Effector memory CD8-positive, alpha-beta T cell (primary cell): Measurements from ENCODE around the gene PTPRM.

Source experiments
- ATAC-seq: fragments of 150-1000 bp; cut with Tn5 transposase; replicated peaks from 2 replicates; pipeline ENCODE4 v1.10.0; 2021; ENCODE audit warnings: mild to moderate bottlenecking, moderate library complexity
- DNase-seq, 3 experiments: peaks; one replicate each; pipeline ENCODE4 v3.0.0; 2021
- H3K27ac Mint-ChIP-seq, 2 donors: one replicate each; pipeline ENCODE4 v1.8.0; 2022; ENCODE audit warnings: mild to moderate bottlenecking in 2 of 2, mixed read lengths in 2 of 2, moderate library complexity in 2 of 2
- H3K27me3 Mint-ChIP-seq, 2 donors: one replicate each; pipeline ENCODE4 v1.8.0; 2022; ENCODE audit warnings: mixed read lengths in 2 of 2
- H3K36me3 Mint-ChIP-seq: one replicate; pipeline ENCODE4 v1.8.0; 2022; ENCODE audit warnings: mild to moderate bottlenecking, moderate library complexity, mixed read lengths; ENCODE audit not compliant: insufficient read depth
- H3K4me1 Mint-ChIP-seq, 2 donors: one replicate each; pipeline ENCODE4 v1.8.0; 2022; ENCODE audit warnings: low read depth in 2 of 2, mixed read lengths in 2 of 2
- H3K4me3 Mint-ChIP-seq, 2 donors: one replicate each; pipeline ENCODE4 v1.8.0; 2022; ENCODE audit warnings: mild to moderate bottlenecking in 2 of 2, mixed read lengths in 2 of 2, moderate library complexity in 2 of 2
- H3K9me3 Mint-ChIP-seq, 2 donors: one replicate each; pipeline ENCODE4 v1.8.0; 2022; ENCODE audit warnings: mixed read lengths in 2 of 2

PTPRM gene

GRCh38 chr18:8073167-8073566 lies 506.1 kb downstream of the PTPRM start:
- peaks cover 0 to 5% of the 10 kb centered on the region in 2 donors for H3K4me1 Mint-ChIP-seq
- H3K27ac Mint-ChIP-seq, result no peak overlapping the region
- no peaks in the 10 kb centered on the region for H3K36me3 Mint-ChIP-seq
- ATAC-seq (no peak), DNase-seq (no peak)
- H3K9me3 Mint-ChIP-seq, result no peaks in the 10 kb centered on the region
- H3K27me3 Mint-ChIP-seq, result no peaks in the 10 kb centered on the region
- H3K4me3 Mint-ChIP-seq, result no peak overlapping the region

GRCh38 chr18:8080092-8080491 lies 513.0 kb downstream of the PTPRM start:
- DNase-seq (no peak), ATAC-seq (no peak)
- Mint-ChIP-seq H3K27ac (no peak overlapping the region), H3K9me3 (peaks cover 2 to 16% of the 10 kb centered on the region in 2 donors), H3K4me3 (no peak overlapping the region), H3K27me3 (no peaks in the 10 kb centered on the region), H3K36me3 (no peaks in the 10 kb centered on the region), H3K4me1 (no peaks in the 10 kb centered on the region)

GRCh38 chr18:8081267-8081666 lies 514.2 kb downstream of the PTPRM start:
- Mint-ChIP-seq H3K4me3 (no peak overlapping the region), H3K27me3 (no peaks in the 10 kb centered on the region)
- ATAC-seq, result no peak

GRCh38 chr18:8081872-8082553 lies 514.9 kb downstream of the PTPRM start:
- peaks cover 2 to 16% of the 10 kb centered on the region in 2 donors for H3K9me3 Mint-ChIP-seq
- no peaks in the 10 kb centered on the region for H3K4me1 Mint-ChIP-seq
- no peak for DNase-seq
- H3K36me3 Mint-ChIP-seq, result peaks cover 9% of the 10 kb centered on the region
- H3K4me3 Mint-ChIP-seq, result no peak overlapping the region
- H3K27ac Mint-ChIP-seq, result no peak overlapping the region
- no peaks in the 10 kb centered on the region for H3K27me3 Mint-ChIP-seq
- ATAC-seq, result no peak

More at GRCh38 chr18:8081267-8081666, 514.2 kb downstream of the PTPRM start:
- Mint-ChIP-seq H3K4me1 (no peaks in the 10 kb centered on the region), H3K9me3 (peaks cover 2 to 16% of the 10 kb centered on the region in 2 donors), H3K36me3 (peaks cover 5% of the 10 kb centered on the region), H3K27ac (no peak overlapping the region)
- no peak for DNase-seq

GRCh38 chr18:8084160-8084559 lies 517.0 kb downstream of the PTPRM start:
- H3K9me3 Mint-ChIP-seq, result peaks cover 2 to 16% of the 10 kb centered on the region in 2 donors
- no peaks in the 10 kb centered on the region for H3K27me3 Mint-ChIP-seq
- ATAC-seq (no peak), DNase-seq (no peak)
- no peak overlapping the region for H3K27ac Mint-ChIP-seq
- H3K36me3 Mint-ChIP-seq, result peaks cover 9% of the 10 kb centered on the region
- H3K4me1 Mint-ChIP-seq, result no peaks in the 10 kb centered on the region
- no peak overlapping the region for H3K4me3 Mint-ChIP-seq

GRCh38 chr18:8088626-8089025 lies 521.5 kb downstream of the PTPRM start:
- Mint-ChIP-seq H3K4me3 (no peak overlapping the region), H3K9me3 (peaks cover 0 to 1% of the 10 kb centered on the region in 2 donors), H3K4me1 (no peaks in the 10 kb centered on the region), H3K27me3 (no peaks in the 10 kb centered on the region), H3K36me3 (peaks cover 15% of the 10 kb centered on the region), H3K27ac (no peak overlapping the region)
- DNase-seq, result no peak
- ATAC-seq, result no peak

GRCh38 chr18:8091035-8091434 lies 523.9 kb downstream of the PTPRM start:
- peaks cover 0 to 6% of the 10 kb centered on the region in 2 donors for H3K4me1 Mint-ChIP-seq
- no peak for DNase-seq
- no peak for ATAC-seq
- H3K27me3 Mint-ChIP-seq, result no peaks in the 10 kb centered on the region
- H3K27ac Mint-ChIP-seq, result no peak overlapping the region
- H3K36me3 Mint-ChIP-seq, result peaks cover 13% of the 10 kb centered on the region
- peaks cover 0 to 7% of the 10 kb centered on the region in 2 donors for H3K9me3 Mint-ChIP-seq
- no peak overlapping the region for H3K4me3 Mint-ChIP-seq

GRCh38 chr18:8095947-8096570 lies 528.9 kb downstream of the PTPRM start:
- H3K4me1 Mint-ChIP-seq, result peaks cover 2 to 6% of the 10 kb centered on the region in 2 donors
- no peaks in the 10 kb centered on the region for H3K27me3 Mint-ChIP-seq
- ATAC-seq (no peak), DNase-seq (no peak)
- H3K4me3 Mint-ChIP-seq, result no peak overlapping the region
- H3K36me3 Mint-ChIP-seq, result peaks cover 4% of the 10 kb centered on the region
- H3K27ac Mint-ChIP-seq, result no peak overlapping the region
- H3K9me3 Mint-ChIP-seq, result peaks cover 2 to 7% of the 10 kb centered on the region in 2 donors

GRCh38 chr18:8097399-8097798 lies 530.3 kb downstream of the PTPRM start:
- peaks cover 2 to 9% of the 10 kb centered on the region in 2 donors for H3K9me3 Mint-ChIP-seq
- ATAC-seq (no peak), DNase-seq (no peak)
- peaks cover 4% of the 10 kb centered on the region for H3K36me3 Mint-ChIP-seq
- H3K4me1 Mint-ChIP-seq, result peaks cover 2 to 6% of the 10 kb centered on the region in 2 donors
- H3K27me3 Mint-ChIP-seq, result no peaks in the 10 kb centered on the region
- no peak overlapping the region for H3K4me3 Mint-ChIP-seq
- no peak overlapping the region for H3K27ac Mint-ChIP-seq

- Mint-ChIP-seq H3K9me3 (peaks cover 2 to 13% of the 10 kb centered on the region in 2 donors), H3K36me3 (no peaks in the 10 kb centered on the region), H3K4me1 (peaks cover 2 to 6% of the 10 kb centered on the region in 2 donors), H3K27ac (no peak overlapping the region), H3K27me3 (no peaks in the 10 kb centered on the region), H3K4me3 (no peak overlapping the region)
- no peak for ATAC-seq
- no peak for DNase-seq
These were observed 530.8 kb downstream of the PTPRM start for GRCh38 chr18:8097927-8098326.

- H3K27me3 Mint-ChIP-seq, result no peaks in the 10 kb centered on the region
- ATAC-seq, result no peak
- H3K27ac Mint-ChIP-seq, result no peak overlapping the region
- H3K4me3 Mint-ChIP-seq, result no peak overlapping the region
- DNase-seq, result no peak
- H3K4me1 Mint-ChIP-seq, result peaks cover 0 to 11% of the 10 kb centered on the region in 2 donors
- no peaks in the 10 kb centered on the region for H3K36me3 Mint-ChIP-seq
- H3K9me3 Mint-ChIP-seq, result peaks cover 0 to 6% of the 10 kb centered on the region in 2 donors
These were observed 539.5 kb downstream of the PTPRM start for GRCh38 chr18:8106603-8107002.

- Mint-ChIP-seq H3K4me3 (no peak overlapping the region), H3K36me3 (no peaks in the 10 kb centered on the region), H3K9me3 (peaks cover 0 to 3% of the 10 kb centered on the region in 2 donors), H3K27me3 (no peaks in the 10 kb centered on the region), H3K4me1 (peaks cover 0 to 11% of the 10 kb centered on the region in 2 donors), H3K27ac (no peak overlapping the region)
- DNase-seq (no peak), ATAC-seq (no peak)
These were observed 540.3 kb downstream of the PTPRM start for GRCh38 chr18:8107426-8107825.

- Mint-ChIP-seq H3K27ac (no peak overlapping the region), H3K27me3 (no peaks in the 10 kb centered on the region), H3K9me3 (no peaks in the 10 kb centered on the region), H3K4me1 (peaks cover 0 to 5% of the 10 kb centered on the region in 2 donors), H3K4me3 (no peak overlapping the region), H3K36me3 (no peaks in the 10 kb centered on the region)
- no peak for DNase-seq
- no peak for ATAC-seq
These were observed 547.4 kb downstream of the PTPRM start for GRCh38 chr18:8114480-8114879.

GRCh38 chr18:8116341-8117005 lies 549.4 kb downstream of the PTPRM start:
- ATAC-seq (no peak), DNase-seq (no peak)
- Mint-ChIP-seq H3K36me3 (no peaks in the 10 kb centered on the region), H3K9me3 (no peaks in the 10 kb centered on the region), H3K27me3 (no peaks in the 10 kb centered on the region), H3K27ac (no peak overlapping the region), H3K4me3 (no peak overlapping the region), H3K4me1 (no peaks in the 10 kb centered on the region)
